Colon (tissue), 2 donors: Measurements from ENCODE around the gene ITGB1.
"Not testable (repeated sequence)": the region's sequence is repeated elsewhere in the genome, so short reads cannot be mapped to it uniquely, and the experiment has no call there.

Experiments used
- FAIRE-seq: peaks from 2 replicates; lab custom pipeline; 2012; peaks lifted over from hg19 to GRCh38; lab: Jason Lieb, UNC
- donor health status: control.
- donor health status: control.

ITGB1 gene

GRCh38 chr10:32980558-32981468 is 22.8 kb upstream of the ITGB1 start:
- FAIRE-seq, result no peak

GRCh38 chr10:32980242-32980557 is 22.2 kb upstream of the ITGB1 start:
- no peak for FAIRE-seq

- FAIRE-seq, result not testable (repeated sequence)
These were observed 21.7 kb upstream of the ITGB1 start for GRCh38 chr10:32979719-32980118.

GRCh38 chr10:32979041-32979440 is 21.0 kb upstream of the ITGB1 start:
- FAIRE-seq, result no peak

GRCh38 chr10:32977846-32978809 is 20.1 kb upstream of the ITGB1 start:
- not testable (repeated sequence) for FAIRE-seq

- no peak for FAIRE-seq
These were observed 18.3 kb upstream of the ITGB1 start for GRCh38 chr10:32976338-32976737.

GRCh38 chr10:32972929-32973328 is 14.9 kb upstream of the ITGB1 start:
- no peak for FAIRE-seq

GRCh38 chr10:32972460-32972859 is 14.4 kb upstream of the ITGB1 start:
- FAIRE-seq, result no peak

GRCh38 chr10:32971536-32972091 is 13.6 kb upstream of the ITGB1 start:
- no peak for FAIRE-seq

GRCh38 chr10:32970910-32971309 is 12.9 kb upstream of the ITGB1 start:
- no peak for FAIRE-seq

- no peak for FAIRE-seq
These were observed 6.2 kb upstream of the ITGB1 start for GRCh38 chr10:32964270-32964669.

GRCh38 chr10:32963096-32963495 is 5.1 kb upstream of the ITGB1 start:
- FAIRE-seq, result no peak

GRCh38 chr10:32962521-32962920 is 4.5 kb upstream of the ITGB1 start:
- FAIRE-seq, result no peak

GRCh38 chr10:32961895-32962369 is 3.9 kb upstream of the ITGB1 start:
- no peak for FAIRE-seq

GRCh38 chr10:32961343-32961894 is 3.4 kb upstream of the ITGB1 start:
- no peak for FAIRE-seq

GRCh38 chr10:32960022-32960421 is 2.0 kb upstream of the ITGB1 start:
- no peak for FAIRE-seq

- no peak for FAIRE-seq
These were observed 1.2 kb upstream of the ITGB1 start for GRCh38 chr10:32959006-32959920.

- no peak for FAIRE-seq
These were observed 517 bp downstream of the ITGB1 start for GRCh38 chr10:32957341-32958084.

GRCh38 chr10:32956365-32957197 is 1.4 kb downstream of the ITGB1 start:
- FAIRE-seq, result no peak
